Measurements from ENCODE around the gene POU2AF1.

GRCh38 chr11:111359223-111360149 is 19.6 kb downstream of the POU2AF1 start:
- TF ChIP-seq, protein P1, sequence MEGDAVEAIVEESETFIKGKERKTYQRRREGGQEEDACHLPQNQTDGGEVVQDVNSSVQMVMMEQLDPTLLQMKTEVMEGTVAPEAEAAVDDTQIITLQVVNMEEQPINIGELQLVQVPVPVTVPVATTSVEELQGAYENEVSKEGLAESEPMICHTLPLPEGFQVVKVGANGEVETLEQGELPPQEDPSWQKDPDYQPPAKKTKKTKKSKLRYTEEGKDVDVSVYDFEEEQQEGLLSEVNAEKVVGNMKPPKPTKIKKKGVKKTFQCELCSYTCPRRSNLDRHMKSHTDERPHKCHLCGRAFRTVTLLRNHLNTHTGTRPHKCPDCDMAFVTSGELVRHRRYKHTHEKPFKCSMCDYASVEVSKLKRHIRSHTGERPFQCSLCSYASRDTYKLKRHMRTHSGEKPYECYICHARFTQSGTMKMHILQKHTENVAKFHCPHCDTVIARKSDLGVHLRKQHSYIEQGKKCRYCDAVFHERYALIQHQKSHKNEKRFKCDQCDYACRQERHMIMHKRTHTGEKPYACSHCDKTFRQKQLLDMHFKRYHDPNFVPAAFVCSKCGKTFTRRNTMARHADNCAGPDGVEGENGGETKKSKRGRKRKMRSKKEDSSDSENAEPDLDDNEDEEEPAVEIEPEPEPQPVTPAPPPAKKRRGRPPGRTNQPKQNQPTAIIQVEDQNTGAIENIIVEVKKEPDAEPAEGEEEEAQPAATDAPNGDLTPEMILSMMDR (IDR thresholded peaks at IDR 0.05) = no peak
- TF ChIP-seq POLR2A (IDR thresholded peaks at IDR 0.05) = no peak

All from vagina (tissue), 2 donors.